Mesodermal cell (in vitro differentiated cells): Measurements from ENCODE around the gene ZDHHC24.
A peak's percentile ranks its signal among the peaks of the same experiment; 100 is the strongest.
"Not testable (repeated sequence)": the region's sequence is repeated elsewhere in the genome, so short reads cannot be mapped to it uniquely, and the experiment has no call there.

ENCODE experiments used
- H3K27ac ChIP-seq: 2 replicates; pipeline ENCODE4 v1.7.0; 2013; ENCODE audit warnings: mild to moderate bottlenecking, low read depth, low read length, moderate library complexity; ENCODE audit not compliant: severe bottlenecking
- H3K36me3 ChIP-seq: 2 replicates; pipeline ENCODE4 v1.7.1; 2013; ENCODE audit warnings: mild to moderate bottlenecking, low read length, moderate library complexity; ENCODE audit not compliant: control insufficient read depth, insufficient read depth
- H3K4me1 ChIP-seq: one replicate; pipeline ENCODE4 v1.7.1; 2013; ENCODE audit warnings: mild to moderate bottlenecking, low read length; ENCODE audit not compliant: insufficient read depth, control insufficient read depth, poor library complexity, severe bottlenecking
- H3K4me3 ChIP-seq: 2 replicates; pipeline ENCODE4 v1.7.0; 2013; ENCODE audit warnings: low read length, control low read depth, mild to moderate bottlenecking; ENCODE audit not compliant: insufficient read depth, poor library complexity, severe bottlenecking; ENCODE audit errors: extremely low read depth
- H3K9me3 ChIP-seq: 2 replicates; pipeline ENCODE4 v1.7.1; 2013; ENCODE audit warnings: mild to moderate bottlenecking, low read length, moderate library complexity; ENCODE audit not compliant: control insufficient read depth
- WGBS, 2 experiments: methylation state at CpG; one replicate each; pipeline ENCODE4 v1.1.5; 2013; ENCODE audit warnings: missing lambda C conversion rate in 2 of 2; ENCODE audit not compliant: insufficient coverage in 2 of 2; 5-methylcytosine and 5-hydroxymethylcytosine counted together

Gene ZDHHC24

DNA sequence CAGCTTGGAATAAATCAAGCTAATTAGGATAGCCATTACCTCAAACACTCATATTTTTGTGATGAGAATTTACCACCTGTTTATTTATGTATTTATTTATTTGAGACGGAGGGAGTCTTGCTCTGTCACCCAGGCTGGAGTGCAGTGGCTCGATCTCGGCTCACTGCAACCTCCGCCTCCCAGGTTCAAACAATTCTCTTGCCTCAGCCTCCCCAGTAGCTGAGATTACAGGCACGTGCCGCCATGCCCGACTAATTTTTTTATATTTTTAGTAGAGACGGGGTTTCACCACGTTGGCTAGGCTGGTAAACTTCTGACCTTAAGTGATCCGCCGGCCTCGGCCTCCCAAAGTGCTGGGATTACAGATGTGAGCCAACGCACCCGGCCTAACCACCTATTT lies 896 bp downstream of the ZDHHC24 start:
- not testable (repeated sequence) for H3K9me3 ChIP-seq, H3K27ac ChIP-seq, H3K36me3 ChIP-seq, H3K4me1 ChIP-seq
- peak overlapping the region; percentile 77 for H3K4me3 ChIP-seq
- 90 to 94% methylated on average over 12 to 13 of the region's 14 CpGs for WGBS, 2 experiments

DNA sequence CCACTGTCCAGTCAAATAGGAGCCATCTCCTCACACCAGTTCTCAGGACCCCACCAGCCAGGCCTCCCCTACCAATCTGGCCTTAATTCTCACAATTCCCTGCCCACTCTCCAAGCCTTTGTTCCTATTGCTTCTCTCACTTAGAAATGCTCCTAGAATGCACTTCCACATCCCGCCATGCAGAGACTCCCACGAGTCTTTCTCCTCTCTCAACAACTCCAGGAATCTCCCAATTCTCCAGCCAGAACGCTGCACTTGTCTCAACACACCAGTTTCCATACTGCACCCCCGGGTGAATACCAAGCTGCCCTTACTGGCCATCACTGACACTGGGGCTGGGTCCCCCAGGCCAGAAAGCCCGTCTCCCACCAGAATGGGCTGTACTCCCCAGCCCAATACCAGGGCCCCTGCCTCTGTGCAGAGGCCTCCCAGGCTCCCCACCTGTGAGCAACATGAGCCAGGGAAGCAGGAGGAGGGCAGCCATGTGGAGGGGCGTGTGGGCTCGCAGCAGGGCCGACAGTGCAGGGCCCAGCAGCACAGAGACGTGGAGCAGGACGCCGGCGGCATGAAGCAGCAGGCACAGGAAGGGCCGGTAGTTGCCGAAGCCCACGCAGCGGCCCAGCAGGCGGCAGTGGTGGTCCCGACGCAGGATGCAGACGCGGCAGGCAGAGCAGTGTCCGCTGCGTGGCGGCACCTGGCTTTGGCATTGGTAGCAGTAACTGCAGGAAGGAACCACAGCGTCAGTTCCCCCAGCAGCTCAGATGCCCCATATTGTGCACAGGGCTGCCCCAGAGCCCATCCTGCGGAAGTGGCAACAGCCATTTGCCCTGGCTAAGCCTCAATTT lies 2.4 kb downstream of the ZDHHC24 start:
- 45 to 56% methylated on average over 18 to 24 of the region's 26 CpGs for WGBS, 2 experiments
- Histone ChIP-seq H3K36me3 (peaks cover 9% of the 10 kb centered on the region), H3K4me1 (peaks cover 4% of the 10 kb centered on the region), H3K27ac (no peak overlapping the region), H3K9me3 (no peaks in the 10 kb centered on the region), H3K4me3 (no peak overlapping the region)

DNA sequence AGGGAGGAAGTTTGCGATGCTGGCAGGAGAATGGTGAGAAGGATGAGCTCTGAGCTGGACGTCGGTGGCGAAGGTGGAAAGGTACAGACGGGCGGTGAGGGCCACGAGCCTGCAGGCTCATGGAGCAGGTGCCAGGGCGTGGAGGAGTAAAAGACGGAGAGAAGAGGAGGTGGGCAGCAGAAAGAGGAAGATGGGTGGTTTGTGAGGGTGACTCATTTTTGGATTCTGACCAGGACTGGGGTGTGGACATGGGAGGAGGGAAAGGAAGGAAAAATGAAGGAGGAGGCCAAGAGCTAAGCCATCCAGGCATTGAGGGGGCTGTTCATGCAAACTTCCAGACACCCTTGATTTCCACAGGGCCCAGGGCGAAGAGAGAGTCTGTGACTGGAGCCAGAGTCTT lies 3.5 kb downstream of the ZDHHC24 start:
- no peak overlapping the region for H3K4me3 ChIP-seq
- H3K9me3 ChIP-seq, result no peaks in the 10 kb centered on the region
- H3K27ac ChIP-seq, result no peak overlapping the region
- peaks cover 9% of the 10 kb centered on the region for H3K36me3 ChIP-seq
- WGBS, 2 experiments, result 93 to 95% methylated on average over 10 of the region's 10 CpGs
- peaks cover 4% of the 10 kb centered on the region for H3K4me1 ChIP-seq

DNA sequence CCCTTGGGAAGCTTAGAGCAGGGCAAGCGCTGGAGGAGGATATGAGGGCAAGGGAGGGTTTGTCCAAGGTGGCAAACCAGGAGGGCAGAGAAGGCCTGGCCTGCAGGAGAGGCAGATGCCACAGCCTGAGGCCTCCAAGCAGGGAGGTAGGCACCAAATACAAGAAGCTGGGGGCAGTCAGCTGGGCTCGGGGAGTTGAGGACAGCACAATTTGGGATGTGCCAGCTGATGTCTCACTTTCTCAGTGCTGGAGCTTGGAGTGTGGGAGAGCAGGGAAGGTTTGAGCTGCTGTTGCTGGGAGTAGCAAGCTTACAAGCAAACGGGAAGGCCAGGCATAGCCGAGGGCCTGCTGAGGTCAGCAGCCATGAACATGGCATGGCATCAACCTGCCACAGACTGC lies 4.0 kb downstream of the ZDHHC24 start:
- Histone ChIP-seq H3K36me3 (peaks cover 13% of the 10 kb centered on the region), H3K4me3 (no peak overlapping the region), H3K4me1 (peaks cover 4% of the 10 kb centered on the region), H3K27ac (no peak overlapping the region), H3K9me3 (no peaks in the 10 kb centered on the region)
- 89 to 93% methylated on average over 4 of the region's 4 CpGs for WGBS, 2 experiments

DNA sequence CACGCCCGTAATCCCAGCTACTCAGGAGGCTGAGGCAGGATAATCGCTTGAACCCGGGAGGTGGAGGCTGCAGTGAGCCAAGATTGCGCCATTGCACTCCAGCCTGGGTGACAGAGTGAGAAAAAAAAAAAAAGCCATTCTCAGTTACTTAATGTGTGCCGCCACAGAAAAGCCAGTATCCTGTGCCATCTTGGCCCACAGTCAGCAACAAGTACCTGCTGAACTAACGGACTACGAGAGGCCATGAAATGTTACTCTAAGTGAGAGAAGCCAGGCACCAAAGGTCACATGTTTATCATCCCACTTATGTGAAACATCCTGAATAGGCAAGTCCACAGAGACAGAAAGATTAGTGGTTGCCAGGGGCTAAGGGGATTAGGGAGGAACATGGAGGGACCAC lies 5.2 kb downstream of the ZDHHC24 start:
- not testable (repeated sequence) for H3K9me3 ChIP-seq, H3K27ac ChIP-seq, H3K4me1 ChIP-seq, H3K4me3 ChIP-seq
- H3K36me3 ChIP-seq, result peaks cover 23% of the 10 kb centered on the region
- 98 to 100% methylated on average over 5 of the region's 8 CpGs for WGBS, 2 experiments

DNA sequence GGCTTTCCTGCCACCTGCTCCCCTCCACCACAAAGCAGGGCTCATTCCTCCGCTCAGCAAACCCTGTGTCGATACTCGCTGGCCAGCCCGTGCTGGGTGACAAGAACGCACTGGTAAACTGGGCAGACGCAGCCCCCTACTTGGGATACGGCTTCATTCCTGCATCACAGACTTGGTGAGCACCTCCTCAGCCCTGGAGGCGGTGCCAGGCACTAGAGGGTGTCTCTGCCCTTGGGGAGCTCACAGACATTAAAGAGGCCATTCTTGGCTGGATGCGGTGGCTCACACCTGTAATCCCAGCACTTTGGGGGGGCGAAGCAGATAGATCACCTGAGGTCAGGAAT lies 6.0 kb downstream of the ZDHHC24 start:
- H3K4me3 ChIP-seq, result no peak overlapping the region
- H3K27ac ChIP-seq, result no peak overlapping the region
- WGBS, 2 experiments, result 95 to 97% methylated on average over 10 of the region's 10 CpGs
- H3K36me3 ChIP-seq, result peaks cover 23% of the 10 kb centered on the region
- H3K9me3 ChIP-seq, result no peaks in the 10 kb centered on the region
- H3K4me1 ChIP-seq, result no peaks in the 10 kb centered on the region

DNA sequence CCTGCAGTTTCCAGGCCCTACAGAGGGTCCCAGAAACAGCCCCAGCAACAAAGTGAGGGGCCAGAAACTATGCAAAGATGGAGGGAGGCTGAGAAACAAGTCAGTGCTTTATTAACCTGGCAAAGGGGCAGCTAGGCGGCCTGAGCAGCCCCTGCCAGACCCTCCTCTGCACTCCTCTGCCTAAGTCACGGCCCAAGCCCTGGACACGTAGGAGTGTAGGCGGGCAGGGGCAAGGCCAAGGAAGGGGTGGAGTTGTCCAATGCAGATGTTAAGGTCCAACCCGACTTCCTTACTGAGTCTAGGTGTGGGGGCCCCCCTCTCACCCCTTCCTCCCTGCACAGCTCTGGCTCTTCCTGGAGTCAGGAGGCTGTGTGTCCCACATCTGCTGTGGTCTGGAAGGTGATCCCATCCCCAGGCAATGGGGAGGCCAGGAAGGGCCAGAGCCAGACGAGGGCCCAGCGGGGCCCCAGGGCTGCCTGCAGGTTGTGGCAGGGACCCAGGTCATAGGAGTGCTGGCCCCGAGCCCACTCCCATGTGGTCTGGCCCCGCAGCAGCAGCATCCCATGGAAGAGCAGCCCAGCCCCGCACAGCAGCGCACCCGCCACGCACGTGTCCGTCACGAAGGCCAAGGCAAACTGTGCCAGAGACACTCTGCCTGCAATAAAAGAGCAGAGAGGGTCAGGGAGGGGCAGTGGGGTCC lies 6.5 kb downstream of the ZDHHC24 start:
- H3K27ac ChIP-seq, result no peak overlapping the region
- no peaks in the 10 kb centered on the region for H3K9me3 ChIP-seq
- WGBS, 2 experiments, result 87 to 93% methylated on average over 11 to 14 of the region's 16 CpGs
- H3K36me3 ChIP-seq, result peaks cover 23% of the 10 kb centered on the region
- H3K4me1 ChIP-seq, result no peaks in the 10 kb centered on the region
- no peak overlapping the region for H3K4me3 ChIP-seq

DNA sequence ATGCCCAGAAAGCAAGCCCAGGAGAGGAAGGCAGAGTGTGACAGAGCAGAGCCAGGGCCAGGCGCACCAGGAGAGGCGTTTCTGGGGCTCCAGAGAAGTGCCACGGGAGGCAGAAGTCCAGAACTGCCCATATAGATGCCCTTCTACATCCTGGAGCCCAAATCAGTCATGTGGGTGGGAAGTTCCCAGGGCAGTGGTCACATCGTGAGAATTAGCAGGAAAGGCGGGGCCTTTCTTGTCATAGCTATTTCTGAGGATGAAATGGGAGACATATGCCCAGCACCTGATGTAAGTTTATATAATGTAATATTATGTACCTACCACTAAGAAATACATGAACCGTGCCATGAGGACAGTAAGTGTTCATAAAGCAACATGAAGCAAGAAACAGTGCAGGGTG lies 13.1 kb downstream of the ZDHHC24 start:
- 86% methylated on average over 3 of the region's 6 CpGs; no CpG with 5 or more reads in 1 of the 2 experiments for WGBS, 2 experiments
- Histone ChIP-seq H3K27ac (no peak overlapping the region), H3K4me1 (no peaks in the 10 kb centered on the region), H3K9me3 (no peaks in the 10 kb centered on the region), H3K36me3 (peaks cover 23% of the 10 kb centered on the region), H3K4me3 (no peak overlapping the region)

DNA sequence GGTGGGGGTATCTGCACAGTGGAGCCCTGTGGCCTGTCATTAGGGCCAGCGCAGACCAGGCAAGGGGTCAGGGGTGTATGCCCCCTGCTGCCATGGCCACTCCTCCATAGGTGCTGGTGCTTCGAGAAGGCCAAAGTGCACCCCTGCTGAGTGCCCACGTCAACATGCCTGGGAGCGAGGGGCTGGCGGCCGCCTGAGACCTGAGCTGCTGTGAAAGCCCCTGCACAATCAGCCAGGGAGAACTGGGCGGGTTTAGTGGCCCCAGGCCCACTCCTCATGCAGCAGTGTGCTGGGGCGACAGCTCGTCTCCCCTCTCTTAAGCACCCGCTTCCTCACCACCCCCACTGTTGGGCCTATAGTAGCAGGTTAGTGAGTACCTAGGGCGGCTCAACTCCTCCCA lies 14.0 kb downstream of the ZDHHC24 start:
- Histone ChIP-seq H3K4me3 (no peak overlapping the region), H3K36me3 (peaks cover 23% of the 10 kb centered on the region), H3K9me3 (no peaks in the 10 kb centered on the region), H3K4me1 (no peaks in the 10 kb centered on the region), H3K27ac (no peak overlapping the region)
- 90 to 92% methylated on average over 10 to 11 of the region's 11 CpGs for WGBS, 2 experiments

DNA sequence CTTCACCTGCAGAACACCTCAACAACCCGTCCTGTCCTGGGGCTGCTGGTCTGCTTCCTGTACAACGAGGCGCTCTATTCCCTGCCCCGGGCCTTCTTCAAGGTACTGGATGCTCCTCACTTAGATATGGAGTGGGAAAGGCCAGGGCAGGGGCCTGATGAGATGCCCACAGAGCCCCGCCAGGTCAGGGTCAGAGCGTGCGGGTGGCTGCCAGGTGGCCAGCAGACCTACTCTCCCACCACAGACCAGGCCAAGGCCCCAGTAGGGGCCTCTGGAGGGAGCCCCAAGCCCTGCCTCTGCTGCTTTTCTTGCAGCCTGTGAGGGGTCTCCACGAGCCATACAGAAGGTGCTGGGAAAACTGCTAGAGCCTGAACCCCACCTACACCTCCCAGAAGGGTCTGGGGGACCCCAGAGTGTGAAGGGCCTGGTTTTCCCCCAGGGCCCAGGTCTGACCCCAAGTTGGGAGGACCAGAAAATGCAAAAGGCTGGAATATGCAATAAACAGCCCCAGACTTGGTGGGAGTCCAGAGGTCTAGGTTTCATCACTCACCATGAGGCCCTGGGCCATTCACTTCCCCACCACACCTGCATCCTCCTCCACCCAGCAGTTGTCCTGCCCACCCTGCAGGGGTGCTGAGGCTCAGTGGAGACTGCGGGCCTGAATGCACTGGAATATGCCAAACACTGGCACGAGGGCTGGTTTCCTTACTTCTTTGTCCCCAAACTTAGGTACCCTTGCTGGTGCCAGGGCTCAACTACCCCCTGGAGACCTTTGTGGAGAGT lies 14.7 kb downstream of the ZDHHC24 start:
- no peaks in the 10 kb centered on the region for H3K4me1 ChIP-seq
- H3K4me3 ChIP-seq, result no peak overlapping the region
- H3K27ac ChIP-seq, result no peak overlapping the region
- WGBS, 2 experiments, result 96 to 98% methylated on average over 6 to 9 of the region's 10 CpGs
- H3K9me3 ChIP-seq, result no peaks in the 10 kb centered on the region
- peaks cover 21% of the 10 kb centered on the region for H3K36me3 ChIP-seq
